BJ (cell line): ENCODE data around the gene QRFPR. TPM values are rescaled to one million over a fixed set of nuclear protein-coding genes. Genes with fewer than 3 reads are reported as not detected.
"Not testable (repeated sequence)": the region's sequence is repeated elsewhere in the genome, so short reads cannot be mapped to it uniquely, and the experiment has no call there.

Experiments
- CTCF ChIA-PET: fragments of 350-600 bp; formaldehyde crosslinking; extraction: SDS; loops from one replicate; lab custom pipeline; 2021; ENCODE audit warnings: antibody characterized with exemption, inconsistent platforms; lab: Yijun Ruan, JAX
- POLR2A ChIA-PET: fragments of 300-600 bp; sonication (Branson Sonifier 250); formaldehyde crosslinking; extraction: SDS; loops from one replicate; lab custom pipeline; 2021; ENCODE audit warnings: antibody characterized with exemption; lab: Charles Lee
- DNase-seq: peaks from one replicate; pipeline ENCODE4 v3.0.0-alpha.2; 2011; ENCODE audit warnings: low read depth
- H3K27me3 ChIP-seq: 2 replicates; pipeline ENCODE4 v1.6.0; 2011; ENCODE audit warnings: low read length; ENCODE audit not compliant: control insufficient read depth, insufficient read depth
- H3K36me3 ChIP-seq: 2 replicates; pipeline ENCODE4 v1.5.1; 2011; ENCODE audit warnings: low read length; ENCODE audit not compliant: control insufficient read depth, insufficient read depth
- H3K4me3 ChIP-seq: 2 replicates; pipeline ENCODE4 v1.5.1; 2011; ENCODE audit warnings: low read depth, mild to moderate bottlenecking, control low read depth, low read length
- CTCF ChIP-seq: IDR thresholded peaks from 2 replicates; pipeline ENCODE4 v1.5.1; 2011; ENCODE audit warnings: low read depth, mild to moderate bottlenecking, control low read depth, inconsistent platforms, low read length, moderate library complexity; ENCODE audit not compliant: insufficient read depth
- polyA plus RNA-seq: library from polyadenylated mRNA; depleted of rRNA; stranded (reverse); fragments of >200 nt; gene quantifications from 2 replicates; pipeline ENCODE4 v1.2.3, GENCODE V29; 2011

Gene QRFPR
- polyA plus RNA-seq, 1 experiment, result not detected

DNA sequence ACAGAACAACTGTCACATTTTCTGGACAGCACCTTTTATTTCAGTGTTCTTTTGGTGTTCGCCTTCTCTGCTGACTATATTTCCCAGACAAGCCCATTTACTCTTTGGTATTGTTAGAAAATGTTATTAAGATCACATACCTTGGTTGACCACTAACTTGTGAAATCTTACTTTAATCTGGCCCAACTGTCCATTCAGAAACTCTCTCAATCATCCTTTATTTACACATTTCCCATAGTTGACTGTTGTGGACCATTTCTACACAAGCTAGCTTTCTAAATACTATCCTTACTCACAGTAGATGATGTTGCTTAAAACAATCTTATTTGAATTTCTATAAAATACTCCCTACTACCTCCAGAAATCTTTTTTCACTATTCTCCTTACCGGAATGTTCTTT is 64.7 kb downstream of the QRFPR start:
- Histone ChIP-seq H3K27me3 (no peaks in the 10 kb centered on the region), H3K4me3 (no peak overlapping the region), H3K36me3 (no peaks in the 10 kb centered on the region)
- DNase-seq, result no peak
- no peak for TF ChIP-seq CTCF
- ChIA-PET POLR2A (no interaction called here), CTCF (no interaction called here)

- H3K27me3 ChIP-seq, H3K36me3 ChIP-seq, H3K4me3 ChIP-seq, DNase-seq, POLR2A ChIA-PET: not testable (repeated sequence)
- CTCF ChIA-PET, result interaction anchor here (1.0 kb wide), 1 partner anchor 9 kb away, joined by 3 read pairs; no protein-coding TSS in a partner anchor
These were observed 67.4 kb downstream of the QRFPR start for GRCh38 chr4:121313430-121313829.

- POLR2A ChIA-PET, result no interaction called here
- TF ChIP-seq CTCF, result no peak
These were observed 72.0 kb downstream of the QRFPR start for GRCh38 chr4:121308828-121309227.

GRCh38 chr4:121308328-121308663 is 72.5 kb downstream of the QRFPR start:
- POLR2A ChIA-PET, result no interaction called here
- CTCF ChIA-PET, result interaction anchor here (0.7 to 2.5 kb wide), 16 partner anchors 10 to 1153 kb away, joined by 3 to 34 read pairs (median 4); no protein-coding TSS in a partner anchor
- Histone ChIP-seq H3K4me3 (no peak overlapping the region), H3K27me3 (no peaks in the 10 kb centered on the region), H3K36me3 (no peaks in the 10 kb centered on the region)
- TF ChIP-seq CTCF, result no peak
- peak; percentile 2 for DNase-seq

More at GRCh38 chr4:121308828-121309227, 72.0 kb downstream of the QRFPR start:
- CTCF ChIA-PET, result interaction anchor here (1.1 to 2.5 kb wide), 5 partner anchors 10 to 1154 kb away, joined by 4 to 34 read pairs (median 7); no protein-coding TSS in a partner anchor
- Histone ChIP-seq H3K27me3 (no peaks in the 10 kb centered on the region), H3K4me3 (no peak overlapping the region), H3K36me3 (no peaks in the 10 kb centered on the region)
- no peak for DNase-seq

DNA sequence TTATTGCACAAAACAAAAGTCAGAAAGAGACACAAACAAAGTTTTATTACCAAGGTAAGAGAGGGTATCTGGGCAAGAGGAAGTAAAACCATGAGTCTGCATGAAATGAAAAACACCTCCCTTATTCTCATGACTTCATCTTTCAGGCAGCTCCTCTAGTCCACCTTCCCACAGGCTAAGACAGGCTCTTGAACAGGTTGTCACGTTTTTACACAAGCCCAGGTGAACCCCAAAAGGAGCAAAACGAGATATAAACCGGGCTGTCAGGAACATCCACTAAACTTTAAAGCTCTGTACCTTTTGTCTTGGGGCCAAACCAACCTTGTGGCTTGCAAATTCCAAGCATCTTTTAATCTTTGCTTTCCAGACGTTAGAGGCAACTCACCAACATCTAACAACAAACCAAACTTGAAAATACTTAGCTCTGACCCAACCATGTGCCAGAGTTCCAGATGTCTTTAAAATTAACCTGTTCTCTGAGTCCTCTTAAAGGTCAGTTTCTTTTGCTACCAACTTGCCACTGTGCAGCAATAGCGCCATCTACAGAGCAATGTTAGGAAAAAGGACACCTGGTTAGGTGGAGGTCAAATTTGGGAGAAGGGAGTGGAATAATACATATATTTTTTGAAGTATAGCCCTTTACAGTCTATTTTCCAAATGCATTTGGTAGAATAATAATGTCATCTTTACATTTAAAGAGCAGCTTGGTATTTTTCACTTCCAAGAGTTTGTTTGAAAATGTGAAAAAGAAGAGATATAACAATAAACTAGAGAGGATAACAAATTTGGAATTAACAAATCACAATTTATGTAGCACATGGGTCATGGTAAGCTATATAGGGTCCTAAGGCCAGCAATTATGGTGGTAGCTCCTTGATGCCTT is 73.1 kb downstream of the QRFPR start:
- CTCF ChIA-PET, result interaction anchor here (0.6 to 2.5 kb wide), 27 partner anchors 9 to 1152 kb away, joined by 3 to 34 read pairs (median 4); no protein-coding TSS in a partner anchor
- POLR2A ChIA-PET, result no interaction called here
- Histone ChIP-seq H3K27me3 (peaks cover 2% of the 10 kb centered on the region; the same call in 1 of the 2 replicates), H3K36me3 (no peaks in the 10 kb centered on the region), H3K4me3 (no peak overlapping the region)
- peak; percentile 80 for TF ChIP-seq CTCF
- DNase-seq, result peak; percentile 8
